ENCODE results near the gene SLITRK3.

DNA sequence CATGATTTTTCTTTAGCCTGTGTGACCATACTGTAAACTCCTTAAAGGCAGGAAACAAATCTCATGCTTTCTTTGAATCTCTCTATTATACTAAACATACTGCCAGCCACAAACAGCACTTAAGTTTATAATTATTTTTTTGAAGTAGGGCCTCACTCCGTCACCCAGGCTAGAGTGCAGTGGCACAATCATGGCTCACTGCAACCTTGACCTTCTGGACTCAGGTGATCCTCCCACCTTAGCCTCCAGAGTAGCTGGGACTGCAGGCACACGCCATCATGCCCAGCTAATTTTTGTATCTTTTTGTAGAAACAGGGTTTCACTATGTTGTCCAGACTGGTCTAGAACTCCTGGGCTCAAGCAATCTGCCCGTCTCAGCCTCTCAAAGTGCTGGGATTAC is 14.5 kb upstream of the SLITRK3 start:
- TF ChIP-seq EZH2 (IDR thresholded peaks at IDR 0.05; ENCODE audit: low read depth, unreplicated experiment): no peak
- TF ChIP-seq, protein P1, sequence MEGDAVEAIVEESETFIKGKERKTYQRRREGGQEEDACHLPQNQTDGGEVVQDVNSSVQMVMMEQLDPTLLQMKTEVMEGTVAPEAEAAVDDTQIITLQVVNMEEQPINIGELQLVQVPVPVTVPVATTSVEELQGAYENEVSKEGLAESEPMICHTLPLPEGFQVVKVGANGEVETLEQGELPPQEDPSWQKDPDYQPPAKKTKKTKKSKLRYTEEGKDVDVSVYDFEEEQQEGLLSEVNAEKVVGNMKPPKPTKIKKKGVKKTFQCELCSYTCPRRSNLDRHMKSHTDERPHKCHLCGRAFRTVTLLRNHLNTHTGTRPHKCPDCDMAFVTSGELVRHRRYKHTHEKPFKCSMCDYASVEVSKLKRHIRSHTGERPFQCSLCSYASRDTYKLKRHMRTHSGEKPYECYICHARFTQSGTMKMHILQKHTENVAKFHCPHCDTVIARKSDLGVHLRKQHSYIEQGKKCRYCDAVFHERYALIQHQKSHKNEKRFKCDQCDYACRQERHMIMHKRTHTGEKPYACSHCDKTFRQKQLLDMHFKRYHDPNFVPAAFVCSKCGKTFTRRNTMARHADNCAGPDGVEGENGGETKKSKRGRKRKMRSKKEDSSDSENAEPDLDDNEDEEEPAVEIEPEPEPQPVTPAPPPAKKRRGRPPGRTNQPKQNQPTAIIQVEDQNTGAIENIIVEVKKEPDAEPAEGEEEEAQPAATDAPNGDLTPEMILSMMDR (conservative IDR thresholded peaks at IDR 0.05; ENCODE audit: low read depth in 2 of 2): no peak
- no peak for TF ChIP-seq JUNB (IDR thresholded peaks at IDR 0.05; ENCODE audit: unreplicated experiment)
- TF ChIP-seq, protein P2, sequence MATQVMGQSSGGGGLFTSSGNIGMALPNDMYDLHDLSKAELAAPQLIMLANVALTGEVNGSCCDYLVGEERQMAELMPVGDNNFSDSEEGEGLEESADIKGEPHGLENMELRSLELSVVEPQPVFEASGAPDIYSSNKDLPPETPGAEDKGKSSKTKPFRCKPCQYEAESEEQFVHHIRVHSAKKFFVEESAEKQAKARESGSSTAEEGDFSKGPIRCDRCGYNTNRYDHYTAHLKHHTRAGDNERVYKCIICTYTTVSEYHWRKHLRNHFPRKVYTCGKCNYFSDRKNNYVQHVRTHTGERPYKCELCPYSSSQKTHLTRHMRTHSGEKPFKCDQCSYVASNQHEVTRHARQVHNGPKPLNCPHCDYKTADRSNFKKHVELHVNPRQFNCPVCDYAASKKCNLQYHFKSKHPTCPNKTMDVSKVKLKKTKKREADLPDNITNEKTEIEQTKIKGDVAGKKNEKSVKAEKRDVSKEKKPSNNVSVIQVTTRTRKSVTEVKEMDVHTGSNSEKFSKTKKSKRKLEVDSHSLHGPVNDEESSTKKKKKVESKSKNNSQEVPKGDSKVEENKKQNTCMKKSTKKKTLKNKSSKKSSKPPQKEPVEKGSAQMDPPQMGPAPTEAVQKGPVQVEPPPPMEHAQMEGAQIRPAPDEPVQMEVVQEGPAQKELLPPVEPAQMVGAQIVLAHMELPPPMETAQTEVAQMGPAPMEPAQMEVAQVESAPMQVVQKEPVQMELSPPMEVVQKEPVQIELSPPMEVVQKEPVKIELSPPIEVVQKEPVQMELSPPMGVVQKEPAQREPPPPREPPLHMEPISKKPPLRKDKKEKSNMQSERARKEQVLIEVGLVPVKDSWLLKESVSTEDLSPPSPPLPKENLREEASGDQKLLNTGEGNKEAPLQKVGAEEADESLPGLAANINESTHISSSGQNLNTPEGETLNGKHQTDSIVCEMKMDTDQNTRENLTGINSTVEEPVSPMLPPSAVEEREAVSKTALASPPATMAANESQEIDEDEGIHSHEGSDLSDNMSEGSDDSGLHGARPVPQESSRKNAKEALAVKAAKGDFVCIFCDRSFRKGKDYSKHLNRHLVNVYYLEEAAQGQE (IDR thresholded peaks at IDR 0.05; ENCODE audit: unreplicated experiment): no peak
- TF ChIP-seq CREB1 (CRISPR knock-in tag; IDR thresholded peaks at IDR 0.05; ENCODE audit: low read depth): no peak
- TF ChIP-seq POLR2AphosphoS5 (IDR thresholded peaks at IDR 0.05; ENCODE audit: low read depth): no peak

All from GM23338 (cell line).